HepG2 (cell line): Measurements from ENCODE around the gene ABCB8. TPM values are rescaled to one million over a fixed set of nuclear protein-coding genes. Genes with fewer than 3 reads are reported as not detected.

Experiments
- FUBP1 ChIP-seq: sonication (generic); formaldehyde crosslinking; IDR thresholded peaks from 2 replicates; pipeline ENCODE4 v1.5.1; 2020; ENCODE audit warnings: missing genetic modification reagents, mild to moderate bottlenecking, borderline replicate concordance
- HNRNPK ChIP-seq: fragments of 200-400 bp; formaldehyde crosslinking; IDR thresholded peaks from 2 replicates; pipeline ENCODE4 v1.6.1; 2018; ENCODE audit warnings: low read length, low read depth, moderate library complexity, mild to moderate bottlenecking; ENCODE audit not compliant: poor library complexity, severe bottlenecking
- JUNB ChIP-seq: sonication (generic); formaldehyde crosslinking; IDR thresholded peaks from 2 replicates; pipeline ENCODE4 v1.8.0; 2022; ENCODE audit warnings: missing genetic modification reagents, mild to moderate bottlenecking, borderline replicate concordance
- PCBP1 ChIP-seq: fragments of 200-400 bp; formaldehyde crosslinking; IDR thresholded peaks from 2 replicates; pipeline ENCODE4 v1.6.1; 2017; ENCODE audit warnings: mild to moderate bottlenecking, low read depth, low read length, borderline replicate concordance
- PHF20 ChIP-seq: sonication (generic); formaldehyde crosslinking; IDR thresholded peaks from 2 replicates; pipeline ENCODE4 v1.5.0; 2020; ENCODE audit warnings: mild to moderate bottlenecking, missing genetic modification reagents
- POLR2G ChIP-seq: fragments of 200-400 bp; formaldehyde crosslinking; IDR thresholded peaks from 2 replicates; pipeline ENCODE4 v1.6.1; 2018; ENCODE audit warnings: mild to moderate bottlenecking, low read depth, low read length, moderate library complexity
- PTBP1 ChIP-seq: fragments of 200-400 bp; formaldehyde crosslinking; IDR thresholded peaks from 2 replicates; pipeline ENCODE4 v1.6.1; 2018; ENCODE audit warnings: low read length, low read depth; ENCODE audit not compliant: poor library complexity, severe bottlenecking
- TERF1 ChIP-seq: sonication (generic); formaldehyde crosslinking; IDR thresholded peaks from 2 replicates; pipeline ENCODE4 v1.8.0; 2022; ENCODE audit warnings: mild to moderate bottlenecking, missing genetic modification reagents, moderate library complexity
- TFDP2 ChIP-seq: sonication (generic); formaldehyde crosslinking; IDR thresholded peaks from 2 replicates; pipeline ENCODE4 v1.4.0; 2020; ENCODE audit warnings: missing genetic modification reagents
- THYN1 ChIP-seq: sonication (generic); formaldehyde crosslinking; IDR thresholded peaks from 2 replicates; pipeline ENCODE4 v1.8.1; 2023; ENCODE audit warnings: low read depth, mild to moderate bottlenecking, moderate library complexity, missing genetic modification reagents, borderline replicate concordance
- ZBTB14 ChIP-seq: sonication (generic); formaldehyde crosslinking; IDR thresholded peaks from 2 replicates; pipeline ENCODE4 v1.4.0; 2020; ENCODE audit warnings: missing genetic modification reagents
- ZMYM4 ChIP-seq: sonication (generic); formaldehyde crosslinking; IDR thresholded peaks from 2 replicates; pipeline ENCODE4 v1.8.1; 2023; ENCODE audit warnings: mild to moderate bottlenecking, missing genetic modification reagents
- ZNF138 ChIP-seq: sonication (generic); formaldehyde crosslinking; IDR thresholded peaks from 2 replicates; pipeline ENCODE4 v1.5.0; 2020; ENCODE audit warnings: mild to moderate bottlenecking, low read depth, missing genetic modification reagents
- ZNF142 ChIP-seq: sonication (generic); formaldehyde crosslinking; IDR thresholded peaks from 2 replicates; pipeline ENCODE4 v1.4.0; 2020; ENCODE audit warnings: missing genetic modification reagents
- ZNF572 ChIP-seq: sonication (generic); formaldehyde crosslinking; IDR thresholded peaks from 2 replicates; pipeline ENCODE4 v1.5.1; 2020; ENCODE audit warnings: mild to moderate bottlenecking, missing genetic modification reagents
- ZSCAN20 ChIP-seq: sonication (generic); formaldehyde crosslinking; IDR thresholded peaks from 2 replicates; pipeline ENCODE4 v1.4.0; 2020; ENCODE audit warnings: missing genetic modification reagents, mild to moderate bottlenecking, borderline replicate concordance
- ZSCAN31 ChIP-seq: sonication (generic); formaldehyde crosslinking; IDR thresholded peaks from 2 replicates; pipeline ENCODE4 v1.5.0; 2020; ENCODE audit warnings: low read depth, mild to moderate bottlenecking, missing genetic modification reagents
- polyA plus RNA-seq, 8 experiments: library from polyadenylated mRNA; depleted of rRNA in 3 of 8; stranded (reverse) in 7 of 8; unstranded in 1 of 8; fragments of >200 nt; fragmentation: Illumina TruSeq in 4 of 8; extraction: Trizol in 4 of 8; gene quantifications; 2 replicates each; pipeline versions ENCODE4 v1.2.1 to v1.2.3, GENCODE V29; 2011 to 2016; ENCODE audit warnings: low read depth in 4 of 8, missing spikeins in 1 of 8, mixed read lengths in 1 of 8; ENCODE audit not compliant: insufficient read depth in 1 of 8
- total RNA-seq, 5 experiments: library from RNA; depleted of rRNA; stranded (reverse); fragments of >200 nt; fragmentation: Illumina TruSeq; extraction: Trizol; gene quantifications; 2 replicates each; pipeline ENCODE4 v1.2.3, GENCODE V29; 2016; ENCODE audit warnings: low read depth in 1 of 5

ABCB8 gene
- total and polyA plus RNA-seq, 2 of the 13 experiments (the other 11 are each of a cell fraction or from before 2014, with no cell fraction given), result 6.6 to 16.7 TPM

- TF ChIP-seq ZNF142 (CRISPR knock-in tag) (no peak; the same call in 1 of the 2 replicates), ZNF572 (CRISPR knock-in tag) (no peak), POLR2G (peak; percentile 95), PTBP1 (no peak), TERF1 (CRISPR knock-in tag) (0 out of 2 replicates have a peak, but pooled peaks have one; percentile 12), TFDP2 (peak; percentile 90), ZSCAN31 (CRISPR knock-in tag) (peak; percentile 42; the same call in 1 of the 2 replicates), JUNB (CRISPR knock-in tag) (no peak), PCBP1 (no peak), ZMYM4 (CRISPR knock-in tag) (peak; percentile 37; the same call in 1 of the 2 replicates), HNRNPK (peak; percentile 74), ZSCAN20 (no peak), THYN1 (CRISPR knock-in tag) (no peak), ZNF138 (no peak), PHF20 (CRISPR knock-in tag) (peak; percentile 68), FUBP1 (CRISPR knock-in tag) (no peak), ZBTB14 (CRISPR knock-in tag) (peak; percentile 72)
These were observed 52.4 kb downstream of the ABCB8 start, which contains the start of gene FASTK (continued) for GRCh38 chr7:151080522-151081169.
